ENCODE measurements around the gene ADCY10. TPM values are rescaled to one million over a fixed set of nuclear protein-coding genes. Genes with fewer than 3 reads are reported as not detected.

Gene ADCY10
- total and polyA plus RNA-seq, 7 experiments from 2014 or later = 0.19 to 1.3 (median 0.43) TPM; not detected in 2

GRCh38 chr1:167923324-167924056 is 9.6 kb upstream of the ADCY10 start:
- Histone ChIP-seq H3K27ac (ENCODE audit: low read depth, low read length) (no peak overlapping the region), H3K27me3 (ENCODE audit: control insufficient read depth in 2 of 2, insufficient read depth in 2 of 2, low read length in 2 of 2) (no peaks in the 10 kb centered on the region), H3K9me3 (ENCODE audit: control insufficient read depth in 2 of 3, low read length in 3 of 3) (no peaks in the 10 kb centered on the region), H3K4me3 (ENCODE audit: low read length) (no peak overlapping the region), H3K36me3 (ENCODE audit: control insufficient read depth in 2 of 3, insufficient read depth in 3 of 3, low read length in 3 of 3) (peaks cover 0 to 6% (median 0%) of the 10 kb centered on the region in 3 experiments), H3K4me1 (ENCODE audit: control insufficient read depth in 2 of 2, insufficient read depth in 2 of 2, low read length in 2 of 2) (no peaks in the 10 kb centered on the region)
- ChIA-PET POLR2A (interaction anchor here (0.6 kb wide), 1 partner anchor 464 kb away, joined by 3 read pairs; no protein-coding TSS in a partner anchor), CTCF (no interaction called here)
- peaks cover 0 to 15% (median 7%) of the 10 kb centered on the region in 5 donors for H3K36me3 Mint-ChIP-seq
- H3K4me1 Mint-ChIP-seq = peaks cover 7 to 31% (median 16%) of the 10 kb centered on the region in 7 donors
- ATAC-seq (no peak), DNase-seq (no peak)
- intact Hi-C loops (cut with micrococcal nuclease) = no loop called here
- no peak overlapping the region for H3K4me3 Mint-ChIP-seq
- no peaks in the 10 kb centered on the region for H3K9me3 Mint-ChIP-seq
- H3K27ac Mint-ChIP-seq = no peak overlapping the region
- H3K27me3 Mint-ChIP-seq = no peaks in the 10 kb centered on the region

GRCh38 chr1:167922611-167923074 is 8.7 kb upstream of the ADCY10 start:
- H3K4me1 Mint-ChIP-seq = peaks cover 7 to 29% (median 16%) of the 10 kb centered on the region in 7 donors
- peaks cover 3 to 19% (median 7%) of the 10 kb centered on the region in 5 donors for H3K36me3 Mint-ChIP-seq
- ATAC-seq (no peak), DNase-seq (no peak)
- Histone ChIP-seq H3K4me3 (ENCODE audit: low read length) (no peak overlapping the region), H3K36me3 (ENCODE audit: control insufficient read depth in 2 of 3, insufficient read depth in 3 of 3, low read length in 3 of 3) (peaks cover 0 to 6% (median 5%) of the 10 kb centered on the region in 3 experiments), H3K4me1 (ENCODE audit: control insufficient read depth in 2 of 2, insufficient read depth in 2 of 2, low read length in 2 of 2) (no peaks in the 10 kb centered on the region), H3K27ac (ENCODE audit: low read depth, low read length) (no peak overlapping the region), H3K9me3 (ENCODE audit: control insufficient read depth in 2 of 3, low read length in 3 of 3) (no peaks in the 10 kb centered on the region), H3K27me3 (ENCODE audit: control insufficient read depth in 2 of 2, insufficient read depth in 2 of 2, low read length in 2 of 2) (no peaks in the 10 kb centered on the region)
- H3K4me3 Mint-ChIP-seq = no peak overlapping the region
- H3K9me3 Mint-ChIP-seq = no peaks in the 10 kb centered on the region
- ChIA-PET CTCF (no interaction called here), POLR2A (interaction anchor here (1.4 kb wide), 1 partner anchor 12 kb away, joined by 3 read pairs; no protein-coding TSS in a partner anchor)
- H3K27ac Mint-ChIP-seq = no peak overlapping the region
- intact Hi-C loops (cut with micrococcal nuclease) = no loop called here
- H3K27me3 Mint-ChIP-seq = no peaks in the 10 kb centered on the region

DNA sequence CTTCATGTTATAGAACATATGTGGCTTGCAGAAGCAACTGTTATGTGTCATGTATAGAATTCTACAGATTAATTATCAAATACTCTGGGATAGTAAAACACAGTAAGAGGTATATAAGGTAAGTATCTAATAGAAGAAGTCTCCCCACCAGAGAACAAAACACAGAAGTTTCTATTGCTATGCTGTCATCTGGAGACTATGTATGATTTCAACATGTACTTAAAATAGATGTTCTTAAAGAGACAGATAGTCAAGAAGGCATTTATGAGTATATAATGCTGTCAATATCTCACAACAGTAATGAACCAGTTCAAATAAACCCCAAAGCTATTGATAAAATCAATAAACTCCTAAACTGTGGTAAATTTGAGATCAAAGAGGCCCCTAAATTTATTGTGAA is 8.1 kb upstream of the ADCY10 start:
- H3K27me3 Mint-ChIP-seq = no peaks in the 10 kb centered on the region
- no peaks in the 10 kb centered on the region for H3K27me3 ChIP-seq (ENCODE audit: control insufficient read depth in 2 of 2, insufficient read depth in 2 of 2, low read length in 2 of 2)
- no peak overlapping the region for H3K4me3 Mint-ChIP-seq
- no peak for DNase-seq
- H3K9me3 Mint-ChIP-seq = no peaks in the 10 kb centered on the region
- no peak for ATAC-seq
- H3K4me1 Mint-ChIP-seq = peaks cover 3 to 23% (median 12%) of the 10 kb centered on the region in 7 donors
- peaks cover 3 to 22% (median 7%) of the 10 kb centered on the region in 5 donors for H3K36me3 Mint-ChIP-seq
- H3K27ac ChIP-seq (ENCODE audit: low read depth, low read length) = no peak overlapping the region
- H3K9me3 ChIP-seq (ENCODE audit: control insufficient read depth in 2 of 3, low read length in 3 of 3) = no peaks in the 10 kb centered on the region
- H3K27ac Mint-ChIP-seq = no peak overlapping the region
- H3K4me1 ChIP-seq (ENCODE audit: control insufficient read depth in 2 of 2, insufficient read depth in 2 of 2, low read length in 2 of 2) = no peaks in the 10 kb centered on the region
- H3K36me3 ChIP-seq (ENCODE audit: control insufficient read depth in 2 of 3, insufficient read depth in 3 of 3, low read length in 3 of 3) = peaks cover 0 to 10% (median 6%) of the 10 kb centered on the region in 3 experiments
- H3K4me3 ChIP-seq (ENCODE audit: low read length) = no peak overlapping the region
- ChIA-PET POLR2A (interaction anchor here (1.4 kb wide), 1 partner anchor 13 kb away, joined by 3 read pairs; no protein-coding TSS in a partner anchor), CTCF (no interaction called here)
- intact Hi-C loops (cut with micrococcal nuclease) = no loop called here

DNA sequence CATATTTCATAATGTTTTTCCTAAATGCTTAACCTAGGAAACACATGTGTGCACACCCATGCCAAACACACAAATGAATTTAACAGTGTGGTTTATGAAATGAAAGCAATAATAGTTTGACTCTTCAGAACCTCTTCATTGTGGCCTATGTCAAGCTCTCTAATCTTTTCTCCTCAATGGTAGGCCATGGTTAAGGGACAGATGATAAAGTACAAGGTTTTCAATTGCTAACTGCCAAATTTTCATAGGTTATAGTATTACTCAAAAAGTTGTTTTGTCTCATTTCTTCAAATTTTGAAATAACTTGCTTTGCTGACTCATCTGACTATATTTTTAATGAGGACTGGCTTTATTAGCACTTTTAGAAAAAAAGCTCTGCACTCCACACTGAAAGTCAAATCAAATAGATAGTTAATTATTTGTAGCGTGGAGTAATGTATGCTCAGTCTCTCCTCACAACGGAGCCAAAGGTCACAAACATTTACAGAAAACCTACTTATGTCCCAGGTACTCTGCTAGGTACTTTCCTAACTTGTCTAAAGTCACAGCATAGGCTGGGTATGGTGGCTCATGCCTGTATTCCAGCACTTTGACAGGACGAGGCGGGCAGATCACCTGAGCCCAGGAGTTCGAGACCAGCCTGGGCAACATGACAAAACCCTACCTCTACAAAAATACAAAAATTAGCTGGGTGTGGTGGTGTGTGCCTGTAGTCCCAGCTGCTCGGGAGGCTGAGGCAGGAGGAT is 3.0 kb upstream of the ADCY10 start:
- POLR2A ChIA-PET = no interaction called here
- H3K36me3 Mint-ChIP-seq = peaks cover 3 to 33% (median 9%) of the 10 kb centered on the region in 5 donors
- DNase-seq (no peak), ATAC-seq (no peak)
- H3K4me1 Mint-ChIP-seq = peaks cover 0 to 6% (median under 1%) of the 10 kb centered on the region in 7 donors
- H3K4me3 Mint-ChIP-seq = no peak overlapping the region
- no peaks in the 10 kb centered on the region for H3K4me1 ChIP-seq (ENCODE audit: control insufficient read depth in 2 of 2, insufficient read depth in 2 of 2, low read length in 2 of 2)
- no peaks in the 10 kb centered on the region for H3K9me3 Mint-ChIP-seq
- no peaks in the 10 kb centered on the region for H3K27me3 ChIP-seq (ENCODE audit: control insufficient read depth in 2 of 2, insufficient read depth in 2 of 2, low read length in 2 of 2)
- no peaks in the 10 kb centered on the region for H3K27me3 Mint-ChIP-seq
- H3K27ac Mint-ChIP-seq = no peak overlapping the region
- no peaks in the 10 kb centered on the region for H3K9me3 ChIP-seq (ENCODE audit: control insufficient read depth in 2 of 3, low read length in 3 of 3)
- no peak overlapping the region for H3K27ac ChIP-seq (ENCODE audit: low read depth, low read length)
- CTCF ChIA-PET = no interaction called here
- peaks cover 0 to 11% (median 0%) of the 10 kb centered on the region in 3 experiments for H3K36me3 ChIP-seq (ENCODE audit: control insufficient read depth in 2 of 3, insufficient read depth in 3 of 3, low read length in 3 of 3)
- intact Hi-C loops (cut with micrococcal nuclease) = no loop called here
- H3K4me3 ChIP-seq (ENCODE audit: low read length) = no peak overlapping the region

- POLR2A ChIA-PET = interaction anchor here (1.8 kb wide), 1 partner anchor 11 kb away, joined by 4 read pairs; no protein-coding TSS in a partner anchor
- intact Hi-C loops (cut with micrococcal nuclease) = no loop called here
- Mint-ChIP-seq H3K4me3 (no peak overlapping the region), H3K36me3 (peaks cover 3 to 33% (median 9%) of the 10 kb centered on the region in 5 donors), H3K4me1 (peaks cover 0 to 6% (median 0%) of the 10 kb centered on the region in 7 donors), H3K27me3 (no peaks in the 10 kb centered on the region), H3K9me3 (no peaks in the 10 kb centered on the region), H3K27ac (peak overlapping the region in 1 of 9 donors; percentile 77)
- Histone ChIP-seq H3K27me3 (ENCODE audit: control insufficient read depth in 2 of 2, insufficient read depth in 2 of 2, low read length in 2 of 2) (no peaks in the 10 kb centered on the region), H3K27ac (ENCODE audit: low read depth, low read length) (no peak overlapping the region), H3K4me3 (ENCODE audit: low read length) (no peak overlapping the region), H3K9me3 (ENCODE audit: control insufficient read depth in 2 of 3, low read length in 3 of 3) (no peaks in the 10 kb centered on the region), H3K36me3 (ENCODE audit: control insufficient read depth in 2 of 3, insufficient read depth in 3 of 3, low read length in 3 of 3) (peaks cover 0 to 11% (median 0%) of the 10 kb centered on the region in 3 experiments), H3K4me1 (ENCODE audit: control insufficient read depth in 2 of 2, insufficient read depth in 2 of 2, low read length in 2 of 2) (no peaks in the 10 kb centered on the region)
- CTCF ChIA-PET = no interaction called here
- no peak for ATAC-seq
- no peak for DNase-seq
These were observed 1.6 kb upstream of the ADCY10 start for GRCh38 chr1:167915569-167915968.

- ChIA-PET CTCF (no interaction called here), POLR2A (no interaction called here)
- Mint-ChIP-seq H3K9me3 (peaks cover 0 to 25% (median 12%) of the 10 kb centered on the region in 11 donors), H3K4me3 (no peak overlapping the region), H3K27ac (no peak overlapping the region), H3K27me3 (peaks cover 3 to 12% (median 4%) of the 10 kb centered on the region in 5 donors), H3K36me3 (peaks cover 0 to 20% (median 9%) of the 10 kb centered on the region in 5 donors), H3K4me1 (peaks cover 0 to 6% (median 0%) of the 10 kb centered on the region in 7 donors)
- H3K27ac ChIP-seq (ENCODE audit: low read depth, low read length) = no peak overlapping the region
- DNase-seq = no peak
- no peaks in the 10 kb centered on the region for H3K27me3 ChIP-seq (ENCODE audit: control insufficient read depth in 2 of 2, insufficient read depth in 2 of 2, low read length in 2 of 2)
- intact Hi-C loops (cut with micrococcal nuclease) = no loop called here
- no peaks in the 10 kb centered on the region for H3K4me1 ChIP-seq (ENCODE audit: control insufficient read depth in 2 of 2, insufficient read depth in 2 of 2, low read length in 2 of 2)
- ATAC-seq = no peak
- peaks cover 0 to 4% (median 0%) of the 10 kb centered on the region in 3 experiments for H3K36me3 ChIP-seq (ENCODE audit: control insufficient read depth in 2 of 3, insufficient read depth in 3 of 3, low read length in 3 of 3)
- peaks cover 0 to 6% (median 0%) of the 10 kb centered on the region in 3 experiments for H3K9me3 ChIP-seq (ENCODE audit: control insufficient read depth in 2 of 3, low read length in 3 of 3)
- H3K4me3 ChIP-seq (ENCODE audit: low read length) = no peak overlapping the region
These were observed 1.6 kb downstream of the ADCY10 start for GRCh38 chr1:167912294-167912693.
